Trophoblast cell (in vitro differentiated cells and primary cell): Measurements from ENCODE around the gene C16orf96.

Source experiments
- DNase-seq, 2 donors: peaks; one replicate each; pipeline ENCODE4 v3.0.0-alpha.2; 2016
- H2AFZ ChIP-seq: 2 replicates; pipeline ENCODE4 v1.6.1; 2013; ENCODE audit warnings: low read length, moderate library complexity, mild to moderate bottlenecking; ENCODE audit not compliant: insufficient read depth, poor library complexity
- H2AK5ac ChIP-seq: 2 replicates; pipeline ENCODE4 v1.6.1; 2013; ENCODE audit warnings: mild to moderate bottlenecking, low read length
- H2BK120ac ChIP-seq: 2 replicates; pipeline ENCODE4 v1.6.1; 2013; ENCODE audit warnings: low read length, mild to moderate bottlenecking, moderate library complexity; ENCODE audit not compliant: insufficient read depth, poor library complexity
- H2BK12ac ChIP-seq: 2 replicates; pipeline ENCODE4 v1.6.1; 2013; ENCODE audit warnings: mild to moderate bottlenecking, low read length, moderate library complexity
- H2BK5ac ChIP-seq: 2 replicates; pipeline ENCODE4 v1.6.1; 2013; ENCODE audit warnings: low read length, low read depth, moderate library complexity, mild to moderate bottlenecking; ENCODE audit not compliant: poor library complexity
- H3K14ac ChIP-seq: 2 replicates; pipeline ENCODE4 v1.6.1; 2013; ENCODE audit warnings: mild to moderate bottlenecking, low read length
- H3K18ac ChIP-seq: 2 replicates; pipeline ENCODE4 v1.6.1; 2013; ENCODE audit warnings: mild to moderate bottlenecking, low read length
- H3K23ac ChIP-seq: 2 replicates; pipeline ENCODE4 v1.6.1; 2013; ENCODE audit warnings: low read length
- H3K27ac ChIP-seq: 2 replicates; pipeline ENCODE4 v1.5.1; 2013; ENCODE audit warnings: low read depth, mild to moderate bottlenecking, inconsistent platforms, low read length, moderate library complexity
- H3K27me3 ChIP-seq: 2 replicates; pipeline ENCODE4 v1.6.1; 2013; ENCODE audit warnings: inconsistent platforms, mild to moderate bottlenecking, low read length, moderate library complexity; ENCODE audit not compliant: insufficient read depth
- H3K36me3 ChIP-seq, 2 experiments: 1 replicate in 1 of 2; 2 replicates in 1 of 2; pipeline ENCODE4 v1.6.1; 2013; ENCODE audit warnings: low read length in 2 of 2, mild to moderate bottlenecking in 2 of 2, moderate library complexity in 1 of 2; ENCODE audit not compliant: insufficient read depth in 2 of 2, control insufficient read depth in 1 of 2
- H3K4ac ChIP-seq: 2 replicates; pipeline ENCODE4 v1.6.1; 2013; ENCODE audit warnings: low read depth, mild to moderate bottlenecking, low read length, moderate library complexity
- H3K4me1 ChIP-seq, 2 experiments: 1 replicate in 1 of 2; 2 replicates in 1 of 2; pipeline ENCODE4 v1.6.1; 2013; ENCODE audit warnings: low read length in 2 of 2, mild to moderate bottlenecking in 2 of 2, moderate library complexity in 1 of 2; ENCODE audit not compliant: insufficient read depth in 2 of 2, control insufficient read depth in 1 of 2
- H3K4me2 ChIP-seq: 2 replicates; pipeline ENCODE4 v1.6.1; 2013; ENCODE audit warnings: inconsistent platforms, mild to moderate bottlenecking, low read length, moderate library complexity
- H3K4me3 ChIP-seq: 2 replicates; pipeline ENCODE4 v1.5.1; 2013; ENCODE audit warnings: mild to moderate bottlenecking, low read depth, low read length, inconsistent platforms
- H3K79me1 ChIP-seq: one replicate; pipeline ENCODE4 v1.6.1; 2013; ENCODE audit warnings: low read length
- H3K79me2 ChIP-seq: 2 replicates; pipeline ENCODE4 v1.6.1; 2013; ENCODE audit warnings: low read length, mild to moderate bottlenecking; ENCODE audit not compliant: control insufficient read depth, insufficient read depth, poor library complexity
- H3K9ac ChIP-seq: 2 replicates; pipeline ENCODE4 v1.6.1; 2013; ENCODE audit warnings: mild to moderate bottlenecking, low read length
- H3K9me3 ChIP-seq: 2 replicates; pipeline ENCODE4 v1.6.1; 2013; ENCODE audit warnings: low read depth, mild to moderate bottlenecking, control low read depth, inconsistent platforms, low read length; ENCODE audit not compliant: insufficient read depth
- H4K12ac ChIP-seq: 2 replicates; pipeline ENCODE4 v1.6.1; 2013; ENCODE audit warnings: low read depth, mild to moderate bottlenecking, low read length, moderate library complexity
- H4K8ac ChIP-seq: 2 replicates; pipeline ENCODE4 v1.6.1; 2013; ENCODE audit warnings: low read depth, mild to moderate bottlenecking, low read length, moderate library complexity
- H4K91ac ChIP-seq: one replicate; pipeline ENCODE4 v1.6.1; 2013; ENCODE audit warnings: low read depth, mild to moderate bottlenecking, low read length, moderate library complexity
- WGBS: extraction: QIAGEN DNeasy Blood & Tissue Kit; methylation state at CpG from one replicate; pipeline ENCODE4 v1.1.7; 2013; ENCODE audit warnings: missing lambda C conversion rate; ENCODE audit not compliant: insufficient read length, insufficient coverage; ENCODE audit errors: extremely low coverage; 5-methylcytosine and 5-hydroxymethylcytosine counted together

The C16orf96 gene

GRCh38 chr16:4601864-4602186, 45.7 kb downstream of the C16orf96 start:
- no peak overlapping the region for H4K91ac ChIP-seq

GRCh38 chr16:4602331-4602730, 46.2 kb downstream of the C16orf96 start:
- Histone ChIP-seq H3K9ac (no peak overlapping the region), H3K9me3 (no peaks in the 10 kb centered on the region), H3K14ac (no peak overlapping the region), H4K91ac (no peak overlapping the region), H2AK5ac (no peak overlapping the region), H2BK5ac (no peak overlapping the region), H3K4me1 (no peaks in the 10 kb centered on the region), H3K27ac (no peak overlapping the region), H3K23ac (no peak overlapping the region), H4K12ac (peak overlapping the region; percentile 47), H3K79me2 (no peaks in the 10 kb centered on the region), H3K18ac (no peak overlapping the region), H2BK120ac (no peak overlapping the region), H2AFZ (no peak overlapping the region), H3K4ac (no peak overlapping the region), H3K4me2 (no peak overlapping the region), H3K27me3 (no peaks in the 10 kb centered on the region), H3K79me1 (no peaks in the 10 kb centered on the region), H3K4me3 (no peak overlapping the region), H3K36me3 (peaks cover 2 to 6% of the 10 kb centered on the region in 2 experiments), H2BK12ac (no peak overlapping the region), H4K8ac (no peak overlapping the region)
- no CpG with 5 or more reads among the region's 8 CpGs for WGBS
- DNase-seq = no peak

More at GRCh38 chr16:4601864-4602186, 45.7 kb downstream of the C16orf96 start:
- no peaks in the 10 kb centered on the region for H3K4me1 ChIP-seq
- no peak for DNase-seq
- H3K27me3 ChIP-seq = no peaks in the 10 kb centered on the region
- WGBS = no CpG with 5 or more reads among the region's 6 CpGs
- no peak overlapping the region for H2AFZ ChIP-seq
- no peaks in the 10 kb centered on the region for H3K79me1 ChIP-seq
- peaks cover 0 to 2% of the 10 kb centered on the region in 2 experiments for H3K36me3 ChIP-seq
- H2AK5ac ChIP-seq = no peak overlapping the region
- no peak overlapping the region for H2BK5ac ChIP-seq
- no peak overlapping the region for H3K27ac ChIP-seq
- no peak overlapping the region for H3K23ac ChIP-seq
- H3K79me2 ChIP-seq = no peaks in the 10 kb centered on the region
- no peaks in the 10 kb centered on the region for H3K9me3 ChIP-seq
- H3K14ac ChIP-seq = no peak overlapping the region
- H3K4me3 ChIP-seq = no peak overlapping the region
- no peak overlapping the region for H4K12ac ChIP-seq
- H3K4me2 ChIP-seq = no peak overlapping the region
- no peak overlapping the region for H3K9ac ChIP-seq
- no peak overlapping the region for H3K18ac ChIP-seq
- H2BK120ac ChIP-seq = no peak overlapping the region
- no peak overlapping the region for H3K4ac ChIP-seq
- H2BK12ac ChIP-seq = no peak overlapping the region
- H4K8ac ChIP-seq = no peak overlapping the region

- no peaks in the 10 kb centered on the region for H3K9me3 ChIP-seq
- no peak overlapping the region for H2AK5ac ChIP-seq
- no peak overlapping the region for H2BK120ac ChIP-seq
- no peaks in the 10 kb centered on the region for H3K27me3 ChIP-seq
- H3K4ac ChIP-seq = no peak overlapping the region
- no peak overlapping the region for H4K12ac ChIP-seq
- H4K8ac ChIP-seq = no peak overlapping the region
- no peak overlapping the region for H2BK5ac ChIP-seq
- peaks cover 15 to 18% of the 10 kb centered on the region in 2 experiments for H3K36me3 ChIP-seq
- DNase-seq = no peak
- H4K91ac ChIP-seq = no peak overlapping the region
- no peak overlapping the region for H3K27ac ChIP-seq
- H3K9ac ChIP-seq = no peak overlapping the region
- no peak overlapping the region for H2BK12ac ChIP-seq
- H2AFZ ChIP-seq = no peak overlapping the region
- H3K79me1 ChIP-seq = no peaks in the 10 kb centered on the region
- no peak overlapping the region for H3K4me2 ChIP-seq
- H3K4me1 ChIP-seq = no peaks in the 10 kb centered on the region
- H3K4me3 ChIP-seq = no peak overlapping the region
- no peak overlapping the region for H3K14ac ChIP-seq
- no peak overlapping the region for H3K18ac ChIP-seq
- no peak overlapping the region for H3K23ac ChIP-seq
- H3K79me2 ChIP-seq = no peaks in the 10 kb centered on the region
- WGBS = no CpG with 5 or more reads among the region's 13 CpGs
These were observed 47.6 kb downstream of the C16orf96 start for GRCh38 chr16:4603624-4604170.

- DNase-seq = no peak
- Histone ChIP-seq H3K18ac (no peak overlapping the region), H3K79me1 (no peaks in the 10 kb centered on the region), H3K36me3 (peaks cover 22 to 25% of the 10 kb centered on the region in 2 experiments), H2BK12ac (no peak overlapping the region), H3K79me2 (no peaks in the 10 kb centered on the region), H2AFZ (no peak overlapping the region), H3K4me2 (no peak overlapping the region), H3K27ac (no peak overlapping the region), H3K4ac (no peak overlapping the region), H3K14ac (no peak overlapping the region), H3K9ac (no peak overlapping the region), H4K91ac (no peak overlapping the region), H4K12ac (no peak overlapping the region), H3K9me3 (no peaks in the 10 kb centered on the region), H3K4me3 (no peak overlapping the region), H3K27me3 (no peaks in the 10 kb centered on the region), H2BK5ac (no peak overlapping the region), H2AK5ac (no peak overlapping the region), H3K4me1 (no peaks in the 10 kb centered on the region), H4K8ac (no peak overlapping the region), H3K23ac (no peak overlapping the region), H2BK120ac (no peak overlapping the region)
- WGBS = no CpG with 5 or more reads among the region's 15 CpGs
These were observed 48.3 kb downstream of the C16orf96 start for GRCh38 chr16:4604401-4604800.
